ENCODE data around the gene RANBP3L. TPM values are rescaled to one million over a fixed set of nuclear protein-coding genes. Genes with fewer than 3 reads are reported as not detected.

RANBP3L gene
- total RNA-seq, 4 donors from 2014 or later, result 0.54 TPM; not detected in 3

GRCh38 chr5:36252722-36253365 is 48.9 kb downstream of the RANBP3L start:
- no peaks in the 10 kb centered on the region for H3K27me3 ChIP-seq
- H3K4me3 ChIP-seq, result no peak overlapping the region
- TF ChIP-seq POLR2A (IDR thresholded peaks at IDR 0.05), result no peak
- TF ChIP-seq CTCF (IDR thresholded peaks at IDR 0.05), result no peak
- H3K9me3 ChIP-seq, result no peaks in the 10 kb centered on the region
- no peaks in the 10 kb centered on the region for H3K4me1 ChIP-seq
- H3K36me3 ChIP-seq, result no peaks in the 10 kb centered on the region
- DNase-seq, result no peak
- H3K27ac ChIP-seq, result no peak overlapping the region

GRCh38 chr5:36251218-36251617 is 50.5 kb downstream of the RANBP3L start:
- H3K36me3 ChIP-seq, result no peaks in the 10 kb centered on the region
- H3K27ac ChIP-seq, result no peak overlapping the region
- H3K27me3 ChIP-seq, result no peaks in the 10 kb centered on the region
- no peaks in the 10 kb centered on the region for H3K4me1 ChIP-seq
- DNase-seq, result no peak
- TF ChIP-seq POLR2A (IDR thresholded peaks at IDR 0.05) (no peak), CTCF (IDR thresholded peaks at IDR 0.05) (no peak)
- no peak overlapping the region for H3K4me3 ChIP-seq
- H3K9me3 ChIP-seq, result no peaks in the 10 kb centered on the region

GRCh38 chr5:36250427-36250826 is 51.3 kb downstream of the RANBP3L start:
- TF ChIP-seq CTCF (IDR thresholded peaks at IDR 0.05) (no peak), POLR2A (IDR thresholded peaks at IDR 0.05) (no peak)
- Histone ChIP-seq H3K36me3 (no peaks in the 10 kb centered on the region), H3K4me3 (no peak overlapping the region), H3K27me3 (no peaks in the 10 kb centered on the region), H3K27ac (no peak overlapping the region), H3K4me1 (no peaks in the 10 kb centered on the region), H3K9me3 (no peaks in the 10 kb centered on the region)
- DNase-seq, result no peak

GRCh38 chr5:36246036-36246800 is 55.5 kb downstream of the RANBP3L start:
- TF ChIP-seq POLR2A (IDR thresholded peaks at IDR 0.05) (no peak), CTCF (IDR thresholded peaks at IDR 0.05) (no peak)
- Histone ChIP-seq H3K27me3 (no peaks in the 10 kb centered on the region), H3K4me3 (no peak overlapping the region), H3K4me1 (peaks cover 0 to 4% (median 0%) of the 10 kb centered on the region in 4 donors), H3K9me3 (no peaks in the 10 kb centered on the region), H3K27ac (no peak overlapping the region), H3K36me3 (no peaks in the 10 kb centered on the region)
- DNase-seq, result no peak

- H3K4me1 ChIP-seq, result peaks cover 0 to 15% (median 0%) of the 10 kb centered on the region in 4 donors
- no peaks in the 10 kb centered on the region for H3K9me3 ChIP-seq
- no peak overlapping the region for H3K27ac ChIP-seq
- TF ChIP-seq CTCF (IDR thresholded peaks at IDR 0.05) (no peak), POLR2A (IDR thresholded peaks at IDR 0.05) (no peak)
- no peaks in the 10 kb centered on the region for H3K27me3 ChIP-seq
- no peaks in the 10 kb centered on the region for H3K36me3 ChIP-seq
- no peak for DNase-seq
- no peak overlapping the region for H3K4me3 ChIP-seq
These were observed 57.6 kb downstream of the RANBP3L start for GRCh38 chr5:36244076-36244475.
